Measurements from ENCODE around the gene ACP4. TPM values are rescaled to one million over a fixed set of nuclear protein-coding genes. Genes with fewer than 3 reads are reported as not detected.

The ACP4 gene
- polyA plus RNA-seq, 1 experiment = not detected

DNA sequence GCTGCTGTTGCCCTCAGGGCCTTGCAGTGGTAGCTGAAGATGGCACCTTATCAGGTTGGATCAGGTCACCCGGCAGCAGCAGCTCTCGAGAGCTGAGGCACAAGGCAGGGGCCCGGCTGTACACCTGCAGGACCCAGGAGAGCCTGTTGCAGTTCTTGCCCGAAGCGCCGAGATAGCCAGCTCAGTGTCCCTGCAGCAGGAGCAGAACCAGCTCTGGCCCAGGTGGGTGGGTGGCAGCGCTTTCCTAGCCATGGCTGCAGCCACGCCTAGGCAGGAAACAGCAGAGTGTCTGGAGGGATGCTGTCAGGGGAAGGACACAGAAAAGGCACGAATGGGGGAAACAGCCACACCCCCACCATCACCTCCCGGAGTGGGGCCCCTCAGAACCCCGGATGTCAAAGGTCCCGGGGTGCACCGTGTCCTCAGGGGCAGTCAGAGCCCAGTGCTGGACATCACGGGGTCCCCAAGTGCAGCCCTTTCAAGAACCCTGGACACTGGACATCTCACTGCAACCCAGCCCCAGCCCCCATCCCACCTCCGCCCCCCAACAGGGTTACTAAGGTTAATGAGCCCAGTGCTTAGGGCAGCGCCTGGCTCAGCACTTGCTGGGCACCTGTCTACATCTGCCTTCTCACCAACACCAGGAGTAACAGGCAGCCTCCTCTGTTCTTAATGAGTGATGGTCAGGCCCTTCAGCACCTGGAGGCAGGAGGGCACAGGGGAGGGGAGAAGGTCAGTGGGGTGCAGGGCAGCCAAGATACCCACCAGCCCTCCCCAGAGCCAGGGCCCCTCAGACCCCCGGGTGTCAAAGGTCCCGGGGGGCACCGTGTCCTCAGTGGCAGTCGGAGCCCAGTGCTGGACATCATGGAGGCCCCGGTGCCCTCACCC is 8.7 kb downstream of the ACP4 start:
- ChIA-PET CTCF (interaction anchor here (0.6 to 1.4 kb wide), 3 partner anchors 93 to 1112 kb away, joined by 3 to 4 read pairs (median 3); no protein-coding TSS in a partner anchor), POLR2A (no interaction called here)
- TF ChIP-seq, protein P1, sequence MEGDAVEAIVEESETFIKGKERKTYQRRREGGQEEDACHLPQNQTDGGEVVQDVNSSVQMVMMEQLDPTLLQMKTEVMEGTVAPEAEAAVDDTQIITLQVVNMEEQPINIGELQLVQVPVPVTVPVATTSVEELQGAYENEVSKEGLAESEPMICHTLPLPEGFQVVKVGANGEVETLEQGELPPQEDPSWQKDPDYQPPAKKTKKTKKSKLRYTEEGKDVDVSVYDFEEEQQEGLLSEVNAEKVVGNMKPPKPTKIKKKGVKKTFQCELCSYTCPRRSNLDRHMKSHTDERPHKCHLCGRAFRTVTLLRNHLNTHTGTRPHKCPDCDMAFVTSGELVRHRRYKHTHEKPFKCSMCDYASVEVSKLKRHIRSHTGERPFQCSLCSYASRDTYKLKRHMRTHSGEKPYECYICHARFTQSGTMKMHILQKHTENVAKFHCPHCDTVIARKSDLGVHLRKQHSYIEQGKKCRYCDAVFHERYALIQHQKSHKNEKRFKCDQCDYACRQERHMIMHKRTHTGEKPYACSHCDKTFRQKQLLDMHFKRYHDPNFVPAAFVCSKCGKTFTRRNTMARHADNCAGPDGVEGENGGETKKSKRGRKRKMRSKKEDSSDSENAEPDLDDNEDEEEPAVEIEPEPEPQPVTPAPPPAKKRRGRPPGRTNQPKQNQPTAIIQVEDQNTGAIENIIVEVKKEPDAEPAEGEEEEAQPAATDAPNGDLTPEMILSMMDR (IDR thresholded peaks at IDR 0.05; ENCODE audit: insufficient read depth, low read depth, low read length) = no peak
- DNase-seq (ENCODE audit: low read depth) = no peak
- Histone ChIP-seq H3K27me3 (ENCODE audit: control insufficient read depth, insufficient read depth, low read length) (no peaks in the 10 kb centered on the region), H3K36me3 (ENCODE audit: control insufficient read depth, insufficient read depth, low read length) (peaks cover 22% of the 10 kb centered on the region), H3K4me3 (ENCODE audit: low read depth, low read length) (no peak overlapping the region)

DNA sequence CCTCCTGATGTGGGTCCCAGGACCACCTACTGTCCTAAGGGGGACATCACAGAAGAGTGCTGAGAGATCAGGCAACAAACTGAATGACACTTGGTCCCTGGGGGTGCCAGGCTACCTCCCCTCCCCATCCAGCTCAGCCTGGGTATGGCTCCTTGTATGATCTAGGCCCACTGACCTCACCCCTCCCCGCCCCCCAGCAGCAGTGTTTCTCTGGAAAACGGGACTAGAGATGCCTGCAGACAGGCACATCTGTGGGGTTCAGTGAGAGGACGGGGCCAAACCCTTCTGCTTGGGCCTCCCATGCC is 9.3 kb downstream of the ACP4 start:
- TF ChIP-seq, protein P1 (IDR thresholded peaks at IDR 0.05; ENCODE audit: insufficient read depth, low read depth, low read length) = no peak
- Histone ChIP-seq H3K27me3 (ENCODE audit: control insufficient read depth, insufficient read depth, low read length) (no peaks in the 10 kb centered on the region), H3K36me3 (ENCODE audit: control insufficient read depth, insufficient read depth, low read length) (peaks cover 22% of the 10 kb centered on the region), H3K4me3 (ENCODE audit: low read depth, low read length) (no peak overlapping the region)
- CTCF ChIA-PET = no interaction called here
- POLR2A ChIA-PET = no interaction called here
- DNase-seq (ENCODE audit: low read depth) = no peak

DNA sequence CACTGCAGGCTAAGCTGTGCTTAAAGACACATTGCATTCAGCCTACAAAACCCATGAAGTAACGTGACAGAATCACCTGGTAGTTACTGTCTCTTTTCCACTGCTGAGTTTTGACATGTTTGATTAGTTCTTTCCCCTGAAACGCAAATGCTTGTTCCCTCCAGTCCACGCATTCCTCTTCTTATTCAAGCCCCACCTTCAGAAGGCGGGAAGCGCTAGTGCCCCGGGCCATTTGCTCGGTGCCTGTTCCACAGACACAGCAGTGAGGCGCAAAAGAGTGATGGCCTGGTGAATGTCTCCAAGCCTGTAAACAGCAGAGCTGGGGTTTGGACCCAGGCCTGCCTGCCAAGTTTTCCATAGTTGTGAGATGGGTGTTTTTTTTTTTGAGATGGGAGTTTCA is 10.9 kb downstream of the ACP4 start:
- POLR2A ChIA-PET = no interaction called here
- CTCF ChIA-PET = interaction anchor here (1.4 kb wide), 1 partner anchor 121 kb away, joined by 4 read pairs; no protein-coding TSS in a partner anchor
- TF ChIP-seq, protein P1 (IDR thresholded peaks at IDR 0.05; ENCODE audit: insufficient read depth, low read depth, low read length) = no peak

DNA sequence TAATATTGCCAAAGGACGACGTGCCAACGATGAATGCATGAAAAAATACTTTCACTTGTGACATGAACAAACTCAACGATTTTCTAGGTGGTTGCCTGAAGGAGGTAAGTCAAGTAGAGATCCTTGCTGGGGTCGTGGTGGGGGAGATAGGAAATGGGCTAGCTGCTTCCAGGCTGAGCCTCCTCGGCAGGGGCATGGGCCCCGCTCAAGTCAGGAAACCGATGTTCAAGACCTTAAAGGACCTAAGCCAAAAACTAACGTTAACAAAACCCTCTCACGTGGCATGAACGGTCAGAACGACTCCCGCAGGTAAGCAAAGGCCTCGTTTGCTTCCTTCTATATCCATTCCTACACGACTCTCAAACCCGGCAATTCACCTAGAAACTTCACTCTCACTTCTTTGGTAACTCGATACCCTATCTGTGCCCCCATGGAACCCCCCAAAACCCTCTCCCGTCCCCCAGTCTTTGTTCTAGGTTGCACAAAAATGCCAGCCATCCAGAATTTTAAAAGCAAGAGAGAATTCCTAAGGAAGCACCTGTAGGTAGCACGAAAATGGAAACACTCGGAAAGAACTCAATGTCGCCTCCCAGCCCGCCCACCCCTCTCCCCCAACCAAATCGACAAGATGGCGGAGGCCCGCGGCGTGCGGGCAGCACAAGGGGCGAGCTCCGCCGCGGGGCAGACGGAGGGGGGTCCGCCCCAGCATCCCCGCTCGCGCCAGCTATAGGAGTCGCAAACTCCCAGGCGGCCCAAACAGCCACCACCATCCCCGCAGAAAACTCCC is 13.6 kb downstream of the ACP4 start:
- CTCF ChIA-PET = interaction anchor here (1.5 kb wide), 1 partner anchor 134 kb away, joined by 6 read pairs; no protein-coding TSS in a partner anchor

More for the DNA sequence above, 10.9 kb downstream of the ACP4 start:
- Histone ChIP-seq H3K27me3 (ENCODE audit: control insufficient read depth, insufficient read depth, low read length) (no peaks in the 10 kb centered on the region), H3K36me3 (ENCODE audit: control insufficient read depth, insufficient read depth, low read length) (peaks cover 22% of the 10 kb centered on the region), H3K4me3 (ENCODE audit: low read depth, low read length) (no peak overlapping the region)
- no peak for DNase-seq (ENCODE audit: low read depth)

More for the DNA sequence above, 13.6 kb downstream of the ACP4 start:
- no peak for DNase-seq (ENCODE audit: low read depth)
- TF ChIP-seq, protein P1 (IDR thresholded peaks at IDR 0.05; ENCODE audit: insufficient read depth, low read depth, low read length) = no peak
- Histone ChIP-seq H3K36me3 (ENCODE audit: control insufficient read depth, insufficient read depth, low read length) (peaks cover 10% of the 10 kb centered on the region), H3K27me3 (ENCODE audit: control insufficient read depth, insufficient read depth, low read length) (no peaks in the 10 kb centered on the region), H3K4me3 (ENCODE audit: low read depth, low read length) (peak overlapping the region; percentile 98)
- POLR2A ChIA-PET = interaction anchor here (1.0 kb wide), 1 partner anchor 12 kb away, joined by 3 read pairs; no protein-coding TSS in a partner anchor
